H1 (cell line): ENCODE measurements around the gene ASB7. TPM values are rescaled to one million over a fixed set of nuclear protein-coding genes. Genes with fewer than 3 reads are reported as not detected.

Experiments used
- EZH2 ChIP-seq: fragments of 200-600 bp; sonication (generic); IDR thresholded peaks from 2 replicates; pipeline ENCODE4 v1.7.1; 2012; ENCODE audit warnings: low read depth, mild to moderate bottlenecking, moderate library complexity, low read length, inconsistent platforms; ENCODE audit not compliant: severe bottlenecking
- JUND ChIP-seq: IDR thresholded peaks from 2 replicates; pipeline ENCODE4 v1.6.1; 2011; ENCODE audit warnings: mild to moderate bottlenecking, improper control_type of control experiment, low read length
- polyA plus RNA-seq, 7 experiments: library from polyadenylated mRNA; depleted of rRNA in 3 of 7; stranded (reverse) in 5 of 7; unstranded in 2 of 7; fragments of >200 nt in 5 of 7; fragments of 200-250 nt in 2 of 7; gene quantifications; 1 replicate in 5 of 7; 2 replicates in 1 of 7; 4 replicates in 1 of 7; pipeline versions ENCODE4 v1.2.1 to v1.2.3, GENCODE V29; 2011 to 2013; ENCODE audit warnings: missing spikeins in 2 of 7, mixed read lengths in 2 of 7
- total RNA-seq: library from RNA; stranded (reverse); fragmentation: NEBNext Ultra II Directional; extraction: Animal tissue kit (Norgen Biotek cat#: 25700); gene quantifications from 2 replicates; pipeline ENCODE4 v1.2.1, GENCODE V29; 2021
- TF ChIP-seq, protein P1 (sequence below): IDR thresholded peaks from 2 replicates; pipeline ENCODE4 v1.6.1; 2012; ENCODE audit warnings: inconsistent platforms

The ASB7 gene
- total and polyA plus RNA-seq, 2 of the 8 experiments (the other 6 are each of a cell fraction or from before 2014, with no cell fraction given), result 5.2 to 12.8 TPM

- TF ChIP-seq, protein P1, sequence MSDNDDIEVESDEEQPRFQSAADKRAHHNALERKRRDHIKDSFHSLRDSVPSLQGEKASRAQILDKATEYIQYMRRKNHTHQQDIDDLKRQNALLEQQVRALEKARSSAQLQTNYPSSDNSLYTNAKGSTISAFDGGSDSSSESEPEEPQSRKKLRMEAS, result no peak
- no peak for TF ChIP-seq EZH2
- TF ChIP-seq JUND, result no peak
These were observed 58.8 kb downstream of the ASB7 start (continued) for GRCh38 chr15:100661156-100661555.
